Thyroid gland (tissue), 4 donors: ENCODE measurements around the gene LDHAL6A.

Experiments
- CTCF ChIP-seq, 6 experiments: fragments of 200-600 bp in 3 of 6; fragments of 450-650 bp in 3 of 6; sonication (generic) in 3 of 6; IDR thresholded peaks; one replicate each; pipeline ENCODE4 v1.5.1; 2016 to 2019; ENCODE audit warnings: antibody characterized with exemption in 6 of 6, mild to moderate bottlenecking in 2 of 6, inconsistent platforms in 1 of 6, moderate library complexity in 1 of 6
- POLR2A ChIP-seq, 2 donors: fragments of 450-650 bp; IDR thresholded peaks; one replicate each; pipeline ENCODE4 v1.6.1; 2017; ENCODE audit warnings: antibody characterized with exemption in 2 of 2, mild to moderate bottlenecking in 2 of 2, moderate library complexity in 1 of 2

- TF ChIP-seq CTCF (IDR thresholded peaks at IDR 0.05) = no peak
- no peak for TF ChIP-seq POLR2A (IDR thresholded peaks at IDR 0.05)
Observed at GRCh38 chr11:18495703-18496102, 40.0 kb downstream of the LDHAL6A start.
